Kidney epithelial cell (primary cell): ENCODE results near the gene HSPA2. TPM values are rescaled to one million over a fixed set of nuclear protein-coding genes. Genes with fewer than 3 reads are reported as not detected.

Experiments
- DNase-seq: peaks from one replicate; pipeline ENCODE4 v3.0.0-alpha.2; 2010; ENCODE audit warnings: low read depth
- H3K27me3 ChIP-seq: 2 replicates; pipeline ENCODE4 v1.6.0; 2011; ENCODE audit warnings: low read length; ENCODE audit not compliant: control insufficient read depth, insufficient read depth
- H3K36me3 ChIP-seq: 2 replicates; pipeline ENCODE4 v1.5.1; 2011; ENCODE audit warnings: low read length; ENCODE audit not compliant: control insufficient read depth, insufficient read depth
- H3K4me3 ChIP-seq: 2 replicates; pipeline ENCODE4 v1.5.1; 2011; ENCODE audit warnings: low read depth, mild to moderate bottlenecking, control low read depth, low read length
- total RNA-seq: library from RNA; depleted of rRNA; stranded (reverse); fragments of >200 nt; gene quantifications from 2 replicates; pipeline ENCODE4 v1.2.3, GENCODE V29; 2015
- TF ChIP-seq, protein P1 (sequence below): IDR thresholded peaks from 2 replicates; pipeline ENCODE4 v1.5.1; 2011; ENCODE audit warnings: mild to moderate bottlenecking, moderate library complexity, low read length, control low read depth, inconsistent platforms; ENCODE audit not compliant: insufficient read depth, poor library complexity, severe bottlenecking

The HSPA2 gene
- total RNA-seq, 1 donor from 2014 or later = 12.0 TPM

- DNase-seq = no peak
- TF ChIP-seq, protein P1, sequence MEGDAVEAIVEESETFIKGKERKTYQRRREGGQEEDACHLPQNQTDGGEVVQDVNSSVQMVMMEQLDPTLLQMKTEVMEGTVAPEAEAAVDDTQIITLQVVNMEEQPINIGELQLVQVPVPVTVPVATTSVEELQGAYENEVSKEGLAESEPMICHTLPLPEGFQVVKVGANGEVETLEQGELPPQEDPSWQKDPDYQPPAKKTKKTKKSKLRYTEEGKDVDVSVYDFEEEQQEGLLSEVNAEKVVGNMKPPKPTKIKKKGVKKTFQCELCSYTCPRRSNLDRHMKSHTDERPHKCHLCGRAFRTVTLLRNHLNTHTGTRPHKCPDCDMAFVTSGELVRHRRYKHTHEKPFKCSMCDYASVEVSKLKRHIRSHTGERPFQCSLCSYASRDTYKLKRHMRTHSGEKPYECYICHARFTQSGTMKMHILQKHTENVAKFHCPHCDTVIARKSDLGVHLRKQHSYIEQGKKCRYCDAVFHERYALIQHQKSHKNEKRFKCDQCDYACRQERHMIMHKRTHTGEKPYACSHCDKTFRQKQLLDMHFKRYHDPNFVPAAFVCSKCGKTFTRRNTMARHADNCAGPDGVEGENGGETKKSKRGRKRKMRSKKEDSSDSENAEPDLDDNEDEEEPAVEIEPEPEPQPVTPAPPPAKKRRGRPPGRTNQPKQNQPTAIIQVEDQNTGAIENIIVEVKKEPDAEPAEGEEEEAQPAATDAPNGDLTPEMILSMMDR = no peak
- Histone ChIP-seq H3K4me3 (no peak overlapping the region), H3K36me3 (no peaks in the 10 kb centered on the region), H3K27me3 (no peaks in the 10 kb centered on the region)
Observed at GRCh38 chr14:64500088-64500487, 40.5 kb upstream of the HSPA2 start.

GRCh38 chr14:64501411-64502171 lies 39.0 kb upstream of the HSPA2 start:
- TF ChIP-seq, protein P1 = peak; percentile 12
- Histone ChIP-seq H3K36me3 (no peaks in the 10 kb centered on the region), H3K27me3 (no peaks in the 10 kb centered on the region), H3K4me3 (no peak overlapping the region)
- DNase-seq = no peak

DNA sequence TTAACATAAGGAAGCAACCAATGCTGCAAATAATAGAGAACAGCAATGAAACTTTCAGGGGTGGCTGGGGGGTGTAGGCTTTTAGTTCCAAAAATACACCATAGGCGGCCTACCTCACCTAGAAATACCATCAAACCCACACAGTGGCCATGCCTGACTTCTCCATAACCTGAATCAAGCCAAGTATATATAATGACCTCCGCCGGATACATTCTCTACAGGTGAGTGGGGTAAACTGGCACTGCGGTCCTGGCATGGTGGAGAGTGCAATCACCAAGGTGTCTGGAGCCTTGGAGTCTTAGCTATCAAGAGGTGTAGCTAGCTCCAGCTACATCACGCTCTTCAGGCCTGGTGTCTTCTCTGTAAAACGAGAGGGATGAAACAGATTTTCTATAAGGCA lies 38.1 kb upstream of the HSPA2 start:
- TF ChIP-seq, protein P1 = no peak
- DNase-seq = no peak

DNA sequence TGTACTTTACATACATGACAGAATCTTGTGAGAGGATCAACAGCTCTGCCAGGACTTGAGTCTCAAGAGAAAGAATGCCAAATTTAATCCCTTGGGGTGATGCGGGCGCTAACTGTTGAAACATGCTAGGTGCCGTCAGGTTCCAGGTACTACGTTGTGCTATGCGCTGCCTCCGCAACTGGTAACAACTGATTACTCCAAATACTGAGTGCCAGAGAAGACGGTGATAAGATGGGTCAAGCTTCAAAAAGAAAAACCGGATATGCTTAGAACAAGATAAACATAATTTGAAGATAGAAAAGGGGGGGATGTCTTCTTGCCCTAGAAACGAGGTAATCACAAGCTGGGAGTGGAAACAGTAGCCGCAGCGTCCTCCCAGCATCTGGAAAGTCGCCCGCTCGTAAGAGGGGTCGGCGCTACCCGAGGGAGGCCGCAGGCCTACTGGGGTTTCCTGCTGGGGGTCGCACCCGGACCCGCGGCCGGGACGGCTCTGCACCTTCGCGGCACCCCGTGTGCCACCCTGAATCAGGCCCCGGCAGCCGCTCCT lies 37.6 kb upstream of the HSPA2 start:
- Histone ChIP-seq H3K36me3 (no peaks in the 10 kb centered on the region), H3K4me3 (peak overlapping the region; percentile 63), H3K27me3 (no peaks in the 10 kb centered on the region)
- TF ChIP-seq, protein P1 = no peak
- DNase-seq = no peak

More for the DNA sequence above, 38.1 kb upstream of the HSPA2 start:
- Histone ChIP-seq H3K36me3 (no peaks in the 10 kb centered on the region), H3K4me3 (peak overlapping the region; percentile 63), H3K27me3 (no peaks in the 10 kb centered on the region)

DNA sequence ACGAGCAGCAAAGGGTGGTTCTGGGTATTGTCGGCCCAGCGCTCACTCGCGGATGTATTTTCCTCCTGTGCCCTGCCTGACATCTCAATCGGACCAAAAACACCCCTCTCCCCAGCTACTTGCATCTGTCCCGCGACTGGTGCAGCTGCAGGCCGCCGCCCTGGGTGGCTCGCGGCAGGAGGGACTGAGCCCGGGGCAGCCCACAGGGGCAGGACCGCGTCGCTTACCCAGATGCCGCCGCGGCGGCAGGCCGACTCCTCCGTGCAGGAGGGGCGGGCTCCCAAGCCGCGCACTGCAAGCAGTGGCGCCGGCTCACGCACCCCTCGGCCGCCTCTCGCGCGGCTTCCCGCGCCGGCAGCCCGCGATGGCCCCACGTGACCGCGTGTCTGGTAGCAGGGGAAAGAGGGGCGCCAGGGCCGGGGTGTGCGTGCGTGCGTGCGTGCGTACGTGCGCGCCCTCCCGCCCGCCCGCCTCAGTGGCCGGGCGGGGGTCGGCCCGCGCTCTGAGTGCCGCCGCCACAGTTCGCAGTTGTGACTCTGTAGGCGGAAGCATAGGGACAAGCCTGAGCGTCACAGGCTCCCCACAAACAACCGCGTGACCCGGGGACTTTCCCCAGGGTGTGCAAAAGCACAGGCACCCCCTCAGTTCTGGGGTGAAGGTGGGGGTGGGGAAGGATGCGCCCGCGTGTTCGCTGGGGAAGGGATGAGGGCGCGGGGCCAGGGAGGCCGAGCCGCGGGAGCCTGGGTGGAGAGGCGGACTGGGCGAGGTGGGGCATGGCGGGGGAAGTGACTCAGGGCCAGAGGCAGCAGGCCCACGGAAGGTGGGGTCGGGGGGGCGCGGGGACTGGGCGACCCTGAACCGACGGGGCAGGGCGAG lies 36.9 kb upstream of the HSPA2 start, which contains the start of gene ZBTB25:
ZBTB25 (minus strand) TSS at position 405 of the 876 bp plus-strand sequence. CDS start 13,305 bp downstream, outside the sequence.
- Histone ChIP-seq H3K36me3 (no peaks in the 10 kb centered on the region), H3K4me3 (peak within 1 kb of the TSS; percentile 63), H3K27me3 (no peaks in the 10 kb centered on the region)
- TF ChIP-seq, protein P1 = no peak
- peak; percentile 73 for DNase-seq
